ENCODE results near the gene ABAT.
"Not testable (repeated sequence)": the region's sequence is repeated elsewhere in the genome, so short reads cannot be mapped to it uniquely, and the experiment has no call there.

Gene ABAT

GRCh38 chr16:8785408-8785807 lies 111.0 kb downstream of the ABAT start:
- no peak for DNase-seq (ENCODE audit: low spot score)

DNA sequence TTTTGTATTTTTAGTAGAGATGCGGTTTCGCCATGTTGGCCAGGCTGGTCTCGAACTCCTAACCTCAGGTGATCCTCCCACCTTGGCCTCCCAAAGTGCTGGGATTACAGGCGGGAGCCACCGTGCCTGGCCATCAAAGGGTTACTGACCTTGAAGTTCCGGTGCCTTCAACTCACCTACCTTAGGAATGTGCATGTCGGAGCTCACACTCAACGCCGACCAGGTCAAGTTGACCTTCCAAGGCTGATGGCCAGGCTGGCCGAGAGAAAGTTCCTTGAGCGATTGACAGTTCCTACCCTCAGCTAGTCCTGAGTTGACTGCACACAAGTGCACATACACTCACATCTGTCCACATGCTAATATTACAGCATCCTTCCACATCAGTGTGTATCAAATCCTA lies 111.9 kb downstream of the ABAT start:
- not testable (repeated sequence) for DNase-seq (ENCODE audit: low spot score)

DNA sequence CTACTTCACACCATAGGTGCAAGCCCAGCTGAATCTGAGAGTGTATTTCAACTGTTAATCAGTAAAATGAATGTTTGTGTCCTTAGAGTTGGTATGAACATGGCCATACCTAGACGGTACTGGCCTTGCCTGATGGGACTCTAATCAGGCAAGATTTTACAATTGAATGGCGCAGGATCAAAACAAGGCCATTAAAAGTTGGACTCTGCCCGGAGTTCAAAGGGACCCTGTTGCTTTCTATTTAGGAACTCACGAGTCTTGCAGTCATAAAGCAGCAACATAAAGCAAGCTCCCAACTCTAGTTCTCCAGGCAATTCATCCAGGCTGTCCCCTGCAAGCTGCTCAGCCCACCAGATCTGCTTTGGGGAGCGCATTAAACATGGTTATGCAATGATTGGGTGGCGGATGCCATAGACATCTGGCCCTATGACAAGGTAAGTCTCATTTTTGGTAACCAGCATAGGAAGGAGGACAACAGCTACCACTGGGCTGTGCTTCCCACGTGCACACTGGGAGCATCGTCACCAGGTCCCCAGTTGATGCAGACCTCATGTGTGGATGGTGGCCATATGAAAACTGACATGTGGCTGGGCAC lies 114.3 kb downstream of the ABAT start:
- no peak for DNase-seq (ENCODE audit: low spot score)

DNA sequence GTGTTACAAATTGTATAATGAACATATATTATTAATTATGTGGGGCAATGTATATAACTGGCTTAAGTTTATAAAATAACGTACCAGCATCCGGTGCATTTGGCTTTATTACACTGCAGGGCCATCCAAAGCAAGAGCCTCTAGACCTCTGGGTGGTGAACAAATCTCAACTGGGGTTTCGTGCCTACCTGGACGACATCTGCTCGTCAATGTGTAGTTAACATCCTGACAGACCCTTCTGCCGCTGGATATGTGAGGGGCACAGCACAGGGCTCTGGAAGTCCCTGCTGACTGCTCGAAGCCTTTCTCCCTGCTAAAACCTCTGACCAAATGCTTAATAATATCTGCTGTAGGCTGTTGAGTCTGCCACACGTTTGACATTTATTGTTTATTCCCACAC lies 120.7 kb downstream of the ABAT start:
- no peak for DNase-seq (ENCODE audit: low spot score)

DNA sequence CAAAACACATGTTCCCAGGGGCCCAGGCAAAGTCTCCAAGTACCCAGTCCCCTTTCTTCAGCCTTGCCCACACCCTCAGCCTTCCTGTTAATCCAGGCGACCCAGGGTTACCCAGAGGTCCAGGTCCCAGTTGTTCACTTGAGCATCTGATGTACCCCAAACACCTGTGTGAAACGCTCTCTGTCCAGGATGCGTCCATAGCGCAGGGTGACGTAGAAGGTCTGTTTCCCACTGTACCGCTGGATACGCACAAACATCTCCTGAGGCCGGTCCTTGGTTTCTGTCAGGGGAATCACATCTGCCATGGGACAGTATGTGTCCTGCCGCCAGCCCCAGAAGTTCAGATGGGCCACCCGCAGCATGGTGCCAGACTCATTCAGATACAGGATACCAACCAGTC lies 121.4 kb downstream of the ABAT start:
- no peak for DNase-seq (ENCODE audit: low spot score)

- no peak for DNase-seq (ENCODE audit: low spot score)
Observed at GRCh38 chr16:8796469-8797363, 122.3 kb downstream of the ABAT start.

DNA sequence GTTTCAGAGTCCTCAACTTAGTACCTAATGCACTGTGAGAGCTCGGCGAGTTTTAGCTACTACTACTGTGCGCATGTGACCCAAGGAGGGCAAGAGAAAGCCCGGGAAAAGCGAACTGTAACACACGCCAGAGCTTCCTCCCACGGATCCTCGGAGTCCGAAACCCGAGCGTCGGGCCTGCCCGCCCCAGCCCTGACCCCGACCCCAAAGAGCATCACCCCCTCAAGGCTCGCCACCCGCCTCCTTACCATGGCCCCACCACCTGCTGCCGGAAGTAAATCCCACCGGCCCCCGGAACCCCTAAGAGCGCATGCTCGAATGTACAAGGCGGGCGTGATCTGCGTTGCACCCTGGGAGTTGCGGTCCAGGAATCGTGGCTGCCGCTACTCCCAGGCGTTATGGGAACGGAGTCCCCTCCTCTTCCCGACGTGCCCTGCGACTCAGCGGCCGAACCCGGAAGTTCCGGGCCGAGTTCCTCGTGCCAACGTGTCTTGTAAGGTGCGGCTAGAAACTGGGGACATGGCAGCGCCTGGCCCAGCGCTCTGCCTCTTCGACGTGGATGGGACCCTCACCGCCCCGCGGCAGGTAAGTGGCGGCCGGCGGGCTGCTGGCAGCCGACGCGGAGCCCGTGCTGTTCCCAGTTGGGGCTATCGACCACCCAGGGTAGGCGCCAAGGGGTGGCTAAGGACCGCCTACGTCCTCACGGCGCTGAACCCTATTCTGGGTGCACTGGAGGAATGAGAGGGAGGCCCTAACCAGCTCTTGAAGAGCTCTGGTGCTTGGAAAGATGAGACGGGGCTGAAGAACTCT lies 123.2 kb downstream of the ABAT start, which contains the start of the genes PMM2 and TMEM186:
TSS of gene PMM2 (plus strand) at position 476 of the 810 bp plus-strand sequence. CDS start at position 520, 44 bp downstream.
TSS of gene TMEM186 (minus strand) at position 276 of the 810 bp plus-strand sequence. CDS start at position 251, 25 bp downstream.
- peak; percentile 97 for DNase-seq (ENCODE audit: low spot score)

DNA sequence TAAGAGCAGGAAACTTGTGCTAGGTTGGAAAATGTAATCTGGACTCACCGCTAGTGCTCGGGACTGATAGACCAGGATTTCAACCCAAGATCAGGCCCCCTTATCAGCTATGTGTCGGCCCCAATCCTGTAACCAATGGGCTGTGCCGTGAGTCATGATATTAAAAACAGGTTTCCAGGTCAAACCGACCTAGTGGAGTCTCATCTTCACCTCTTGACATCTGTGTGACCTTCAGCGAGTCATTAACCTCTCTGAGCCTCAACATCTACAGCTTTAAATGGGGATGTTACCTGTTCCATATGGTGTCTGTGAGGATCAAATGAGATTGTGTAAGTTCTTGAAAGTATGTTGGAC lies 123.7 kb downstream of the ABAT start:
- DNase-seq (ENCODE audit: low spot score): no peak

- no peak for DNase-seq (ENCODE audit: low spot score)
Observed at GRCh38 chr16:8798535-8799157, 124.2 kb downstream of the ABAT start.

GRCh38 chr16:8801701-8802100 lies 127.3 kb downstream of the ABAT start:
- no peak for DNase-seq (ENCODE audit: low spot score)

- DNase-seq (ENCODE audit: low spot score): not testable (repeated sequence)
Observed at GRCh38 chr16:8803733-8804132, 129.3 kb downstream of the ABAT start.

GRCh38 chr16:8804313-8804712 lies 129.9 kb downstream of the ABAT start:
- DNase-seq (ENCODE audit: low spot score): no peak

DNA sequence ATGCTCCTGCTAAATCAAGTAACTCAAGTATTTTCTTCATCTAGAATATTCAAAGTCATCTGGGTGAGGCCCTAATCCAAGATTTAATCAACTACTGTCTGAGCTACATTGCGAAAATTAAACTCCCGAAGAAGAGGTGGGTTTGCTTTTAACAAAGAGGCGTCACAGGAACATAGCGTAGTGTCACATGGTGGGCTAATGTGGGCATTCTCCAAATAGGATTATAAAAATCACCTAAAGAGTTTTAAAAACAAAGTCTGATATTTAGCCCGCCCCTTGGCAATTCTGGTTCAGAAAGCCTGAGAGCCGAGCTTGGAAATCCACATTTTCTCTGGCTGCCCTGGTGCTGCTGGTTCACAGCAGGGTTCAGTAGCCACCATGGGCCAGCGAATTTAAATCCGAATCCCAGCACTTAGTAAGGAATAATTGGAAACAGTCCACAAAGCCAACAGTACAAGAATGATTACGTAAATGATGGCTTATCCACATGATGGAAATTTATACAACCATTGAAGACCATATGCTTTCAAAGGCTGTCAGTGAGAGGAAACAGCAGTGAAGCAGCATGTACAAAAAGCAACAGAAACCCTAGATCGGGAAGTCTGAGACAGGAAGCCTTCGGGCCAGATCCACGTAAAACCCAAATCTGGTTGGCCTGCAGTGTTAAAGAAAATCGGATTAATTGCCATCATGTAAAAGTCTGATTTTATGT lies 132.0 kb downstream of the ABAT start:
- DNase-seq (ENCODE audit: low spot score): no peak

DNA sequence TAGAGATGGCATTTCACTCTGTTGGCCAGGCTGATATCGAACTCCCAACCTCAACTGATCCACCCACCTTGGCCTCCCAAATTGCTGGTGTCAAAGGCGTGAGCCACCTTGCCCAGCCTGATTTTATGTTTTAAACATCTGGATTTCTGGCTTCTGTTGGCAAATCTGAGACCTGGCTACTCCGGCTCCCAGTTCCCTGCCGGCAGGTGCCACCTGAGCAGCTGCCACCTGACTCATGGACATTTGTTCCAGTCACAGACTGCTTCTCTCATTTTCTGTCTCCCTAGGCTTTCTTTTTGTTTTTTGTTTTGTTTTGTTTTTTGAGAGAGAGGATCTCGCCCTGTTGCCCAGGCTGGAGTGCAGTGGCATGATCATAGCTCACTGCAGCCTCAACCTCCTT lies 132.8 kb downstream of the ABAT start:
- DNase-seq (ENCODE audit: low spot score): no peak

GRCh38 chr16:8808009-8808408 lies 133.6 kb downstream of the ABAT start:
- DNase-seq (ENCODE audit: low spot score): no peak

DNA sequence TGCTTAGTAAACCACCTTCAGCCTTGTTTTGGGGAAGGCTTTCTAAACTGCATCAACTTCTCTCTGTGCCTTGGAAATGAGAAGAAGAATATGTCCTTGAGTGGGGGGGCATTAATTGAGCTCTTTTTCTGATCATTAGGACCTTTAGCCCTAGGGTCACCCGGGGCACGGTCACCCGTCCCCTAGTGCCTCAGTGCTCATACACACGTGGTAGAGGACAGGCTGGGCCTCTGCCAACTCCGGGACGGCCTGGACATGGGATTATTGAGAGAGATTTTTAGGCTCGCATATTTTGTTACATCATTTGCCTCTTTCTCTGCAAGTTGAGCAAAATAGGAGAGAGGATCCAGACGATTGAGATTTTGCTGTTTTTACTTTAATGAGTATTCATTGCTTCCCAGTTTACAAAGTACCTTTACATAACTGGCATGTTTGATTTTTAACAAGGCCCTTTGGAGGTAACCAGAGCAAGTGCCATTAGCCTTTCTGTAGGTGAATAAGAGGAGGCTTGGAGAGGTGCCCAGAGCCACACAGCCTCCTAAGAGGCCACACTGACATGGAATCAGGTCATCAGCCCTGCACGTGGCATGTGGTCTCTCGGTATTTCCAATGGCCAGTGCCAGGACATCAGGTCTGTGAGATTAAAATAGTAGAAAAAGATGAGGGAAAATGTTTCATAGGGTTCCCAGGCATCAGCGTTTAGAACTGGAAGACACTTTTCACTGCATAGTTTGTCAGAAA lies 134.4 kb downstream of the ABAT start:
- DNase-seq (ENCODE audit: low spot score): no peak

GRCh38 chr16:8812162-8812843 lies 137.9 kb downstream of the ABAT start:
- no peak for DNase-seq (ENCODE audit: low spot score)

DNA sequence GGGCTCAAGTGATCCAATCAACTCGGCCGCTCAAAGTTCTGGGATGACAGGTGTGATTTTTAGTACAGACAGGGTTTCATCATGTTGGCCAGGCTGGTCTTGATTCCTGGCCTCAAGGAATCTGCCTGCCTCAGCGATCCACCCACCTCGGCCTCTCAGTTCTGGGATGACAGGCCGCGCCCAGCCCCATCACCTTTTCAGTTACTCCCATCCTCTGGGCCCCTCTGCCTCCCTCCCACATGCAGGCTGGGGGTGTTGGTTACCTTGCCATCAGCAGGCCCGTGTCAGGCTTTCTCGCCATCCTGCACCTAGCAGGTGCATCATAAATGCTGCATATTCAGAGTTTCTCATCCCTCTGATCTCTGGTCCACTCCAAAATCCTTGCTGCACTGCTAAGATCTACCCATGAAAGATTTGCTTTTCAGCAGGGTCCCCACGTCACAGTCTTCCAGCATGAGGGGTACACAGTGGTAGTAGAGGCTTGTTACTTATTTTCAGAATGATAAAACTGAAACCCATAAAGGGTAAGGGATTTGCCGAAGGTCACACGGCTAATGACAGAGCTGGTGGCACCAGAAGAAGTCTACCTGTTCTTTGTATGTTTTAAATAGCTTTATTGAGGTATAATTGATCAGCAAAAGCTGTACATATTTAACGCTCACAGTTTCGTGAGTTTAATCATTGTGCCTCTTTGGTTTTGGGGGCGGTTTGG lies 139.8 kb downstream of the ABAT start:
- DNase-seq (ENCODE audit: low spot score): no peak

GRCh38 chr16:8816967-8817655 lies 142.7 kb downstream of the ABAT start:
- DNase-seq (ENCODE audit: low spot score): no peak

All from germinal center (tissue), 1 donor.